IMR-90 (cell line): Measurements from ENCODE around the gene IFNLR1. TPM values are rescaled to one million over a fixed set of nuclear protein-coding genes. Genes with fewer than 3 reads are reported as not detected.

Source experiments
- ATAC-seq: fragments of 200-7000 bp; cut with Tn5 transposase; 2 replicates; pipeline ENCODE4 v1.9.1; 2020; ENCODE audit warnings: low read depth, mild to moderate bottlenecking, moderate library complexity
- BruUV-seq: library from RNA; stranded (reverse); fragments of 400-500 nt; replicated peaks from 2 replicates; lab custom pipeline; 2021; lab: Mats Ljungman, UMichigan
- CTCF ChIA-PET: fragments of 300-600 bp; formaldehyde crosslinking; extraction: SDS; loops from one replicate; lab custom pipeline; 2021; ENCODE audit warnings: antibody characterized with exemption; lab: Yijun Ruan, JAX
- POLR2A ChIA-PET: fragments of 300-600 bp; sonication (Branson Sonifier 250); formaldehyde crosslinking; loops from one replicate; lab custom pipeline; 2022; ENCODE audit warnings: antibody characterized with exemption; ENCODE audit not compliant: unreplicated experiment; lab: Charles Lee
- DNase-seq: peaks from one replicate; pipeline ENCODE4 v3.0.0; 2013
- H2AFZ ChIP-seq: replicated peaks from 2 replicates; pipeline ENCODE3; 2013; ENCODE audit warnings: low read length, mild to moderate bottlenecking; ENCODE audit not compliant: poor library complexity
- H2AK5ac ChIP-seq: 2 replicates; pipeline ENCODE4 v1.6.1; 2013; ENCODE audit warnings: low read depth, low read length, inconsistent platforms
- H2AK9ac ChIP-seq: replicated peaks from 2 replicates; pipeline ENCODE3; 2013; ENCODE audit warnings: mild to moderate bottlenecking, low read depth, low read length, moderate library complexity; ENCODE audit not compliant: poor library complexity
- H2BK120ac ChIP-seq: 2 replicates; pipeline ENCODE4 v1.6.1; 2013; ENCODE audit warnings: low read depth, low read length, inconsistent platforms
- H2BK15ac ChIP-seq: 3 replicates; pipeline ENCODE4 v1.6.1; 2013; ENCODE audit warnings: low read depth, low read length, inconsistent platforms
- H2BK20ac ChIP-seq: 2 replicates; pipeline ENCODE4 v1.6.1; 2013; ENCODE audit warnings: low read depth, mild to moderate bottlenecking, inconsistent platforms, low read length, moderate library complexity
- H2BK5ac ChIP-seq: 2 replicates; pipeline ENCODE4 v1.6.1; 2013; ENCODE audit warnings: mild to moderate bottlenecking, low read depth, low read length, inconsistent platforms; ENCODE audit not compliant: poor library complexity, severe bottlenecking
- H3K14ac ChIP-seq: replicated peaks from 2 replicates; pipeline ENCODE4 v1.6.1; 2013; ENCODE audit warnings: low read depth, low read length, inconsistent platforms
- H3K18ac ChIP-seq: 2 replicates; pipeline ENCODE4 v1.6.1; 2013; ENCODE audit warnings: low read depth, low read length, control low read depth
- H3K23ac ChIP-seq: 2 replicates; pipeline ENCODE4 v1.6.1; 2013; ENCODE audit warnings: low read depth, low read length, inconsistent platforms
- H3K27ac ChIP-seq: 2 replicates; pipeline ENCODE4 v1.5.1; 2013; ENCODE audit warnings: mild to moderate bottlenecking, control low read depth, low read length; ENCODE audit not compliant: insufficient read depth
- H3K27me3 ChIP-seq: 2 replicates; pipeline ENCODE4 v1.6.1; 2013; ENCODE audit warnings: low read length; ENCODE audit not compliant: control insufficient read depth, insufficient read depth
- H3K36me3 ChIP-seq: 2 replicates; pipeline ENCODE4 v1.6.1; 2013; ENCODE audit warnings: low read length, mixed read lengths; ENCODE audit not compliant: control insufficient read depth, insufficient read depth
- H3K4ac ChIP-seq: 2 replicates; pipeline ENCODE4 v1.6.1; 2013; ENCODE audit warnings: low read depth, low read length, inconsistent platforms
- H3K4me1 ChIP-seq: 2 replicates; pipeline ENCODE4 v1.6.1; 2013; ENCODE audit warnings: low read length, mixed read lengths; ENCODE audit not compliant: control insufficient read depth, insufficient read depth
- H3K4me2 ChIP-seq: 2 replicates; pipeline ENCODE4 v1.6.1; 2013; ENCODE audit warnings: low read depth, mild to moderate bottlenecking, control low read depth, low read length, moderate library complexity
- H3K4me3 ChIP-seq: 2 replicates; pipeline ENCODE4 v1.5.1; 2013; ENCODE audit warnings: low read depth, mild to moderate bottlenecking, control low read depth, low read length, moderate library complexity; ENCODE audit not compliant: insufficient read depth
- H3K56ac ChIP-seq: 2 replicates; pipeline ENCODE4 v1.6.1; 2013; ENCODE audit warnings: low read length, inconsistent platforms; ENCODE audit not compliant: insufficient read depth; ENCODE audit errors: extremely low read depth
- H3K79me1 ChIP-seq, 2 experiments: 2 replicates each; pipeline ENCODE4 v1.6.1; 2013; ENCODE audit warnings: low read length in 2 of 2, inconsistent platforms in 1 of 2, low read depth in 1 of 2
- H3K9ac ChIP-seq: 2 replicates; pipeline ENCODE4 v1.6.1; 2013; ENCODE audit warnings: low read depth, low read length, control low read depth
- H3K9me1 ChIP-seq: 2 replicates; pipeline ENCODE4 v1.6.1; 2013; ENCODE audit warnings: low read length, inconsistent platforms; ENCODE audit not compliant: insufficient read depth
- H3K9me3 ChIP-seq: 2 replicates; pipeline ENCODE4 v1.6.1; 2013; ENCODE audit warnings: low read length; ENCODE audit not compliant: control insufficient read depth, insufficient read depth
- H4K20me1 ChIP-seq: 2 replicates; pipeline ENCODE4 v1.6.1; 2013; ENCODE audit warnings: low read length, inconsistent platforms; ENCODE audit not compliant: insufficient read depth
- H4K5ac ChIP-seq: 2 replicates; pipeline ENCODE4 v1.6.1; 2013; ENCODE audit warnings: mild to moderate bottlenecking, low read depth, low read length, control low read depth
- H4K8ac ChIP-seq, 2 experiments: 2 replicates each; pipeline ENCODE4 v1.6.1; 2013; ENCODE audit warnings: low read depth in 2 of 2, low read length in 2 of 2, control low read depth in 1 of 2, inconsistent platforms in 1 of 2
- H4K91ac ChIP-seq: 2 replicates; pipeline ENCODE4 v1.6.1; 2013; ENCODE audit warnings: low read depth, low read length, inconsistent platforms; ENCODE audit not compliant: insufficient read depth
- BHLHE40 ChIP-seq: fragments of 150-350 bp; IDR thresholded peaks from 2 replicates; pipeline ENCODE4 v1.6.1; 2016; ENCODE audit warnings: mild to moderate bottlenecking, low read depth, low read length
- FOS ChIP-seq: fragments of 150-350 bp; IDR thresholded peaks from 2 replicates; pipeline ENCODE4 v1.6.1; 2016; ENCODE audit warnings: low read depth, low read length
- MAFK ChIP-seq: IDR thresholded peaks from 2 replicates; pipeline ENCODE4 v1.6.1; 2012; ENCODE audit warnings: low read depth, low read length, improper control_type of control experiment
- MXI1 ChIP-seq: IDR thresholded peaks from 2 replicates; pipeline ENCODE4 v1.6.1; 2012; ENCODE audit warnings: low read depth, mild to moderate bottlenecking, low read length, moderate library complexity, borderline replicate concordance
- NFE2L2 ChIP-seq: fragments of 150-350 bp; IDR thresholded peaks from 2 replicates; pipeline ENCODE4 v1.6.1; 2016; ENCODE audit warnings: low read depth, mild to moderate bottlenecking, low read length
- POLR2A ChIP-seq: IDR thresholded peaks from 2 replicates; pipeline ENCODE4 v1.6.1; 2012; ENCODE audit warnings: mild to moderate bottlenecking, low read depth, low read length
- RAD21 ChIP-seq: IDR thresholded peaks from 2 replicates; pipeline ENCODE4 v1.6.1; 2012; ENCODE audit warnings: low read length, improper control_type of control experiment
- RCOR1 ChIP-seq: IDR thresholded peaks from 2 replicates; pipeline ENCODE4 v1.6.1; 2012; ENCODE audit warnings: mild to moderate bottlenecking, low read length, improper control_type of control experiment; ENCODE audit not compliant: insufficient replicate concordance
- RFX5 ChIP-seq: IDR thresholded peaks from 2 replicates; pipeline ENCODE4 v1.8.0; 2012; ENCODE audit warnings: low read depth, mild to moderate bottlenecking, low read length, moderate library complexity
- whole genome bisulfite sequencing, 2 experiments: methylation state at CpG; one replicate each; pipeline versions ENCODE4 v1.1.5 to v1.1.7; 2013; ENCODE audit warnings: missing lambda C conversion rate in 2 of 2; ENCODE audit not compliant: insufficient read length in 1 of 2; ENCODE audit errors: extremely low coverage in 2 of 2; 5-methylcytosine and 5-hydroxymethylcytosine counted together
- dilution Hi-C: fragments of 300-500 bp; cut with HindIII; formaldehyde crosslinking; loops from one replicate; pipeline ENCODE4 v1.14.3; 2018; ENCODE audit warnings: low sequenced_read_pairs; ENCODE audit not compliant: unreplicated experiment
- in situ Hi-C: fragments of 300-500 bp; cut with MboI; formaldehyde crosslinking; loops from 3 replicates; pipeline ENCODE4 v1.14.3; 2019; ENCODE audit warnings: low sequenced_read_pairs, inconsistent platforms, mixed read lengths
- intact Hi-C: fragments of 100-400 bp; cut with micrococcal nuclease; formaldehyde crosslinking; loops from 2 replicates; pipeline ENCODE4 v1.10.0; 2022
- polyA plus RNA-seq, 3 experiments: library from polyadenylated mRNA; depleted of rRNA; stranded (reverse); fragments of >200 nt; gene quantifications; 2 replicates each; pipeline ENCODE4 v1.2.3, GENCODE V29; 2012; ENCODE audit warnings: low replicate concordance in 1 of 3
- total RNA-seq: library from RNA; depleted of rRNA; stranded (reverse); fragments of >200 nt; gene quantifications from 2 replicates; pipeline ENCODE4 v1.2.3, GENCODE V29; 2012
- TF ChIP-seq, protein P1 (sequence below): fragments of 150-350 bp; IDR thresholded peaks from 2 replicates; pipeline ENCODE4 v1.6.1; 2017; ENCODE audit warnings: mild to moderate bottlenecking, antibody characterized with exemption, low read length, low read depth
- TF ChIP-seq, protein P2 (sequence below): fragments of 150-350 bp; IDR thresholded peaks from 2 replicates; pipeline ENCODE4 v1.6.1; 2016; ENCODE audit warnings: low read depth, mild to moderate bottlenecking, low read length, moderate library complexity, borderline replicate concordance

IFNLR1 gene
- total and polyA plus RNA-seq, 2 of the 4 experiments (the other 2 are of a cell fraction), result not detected

DNA sequence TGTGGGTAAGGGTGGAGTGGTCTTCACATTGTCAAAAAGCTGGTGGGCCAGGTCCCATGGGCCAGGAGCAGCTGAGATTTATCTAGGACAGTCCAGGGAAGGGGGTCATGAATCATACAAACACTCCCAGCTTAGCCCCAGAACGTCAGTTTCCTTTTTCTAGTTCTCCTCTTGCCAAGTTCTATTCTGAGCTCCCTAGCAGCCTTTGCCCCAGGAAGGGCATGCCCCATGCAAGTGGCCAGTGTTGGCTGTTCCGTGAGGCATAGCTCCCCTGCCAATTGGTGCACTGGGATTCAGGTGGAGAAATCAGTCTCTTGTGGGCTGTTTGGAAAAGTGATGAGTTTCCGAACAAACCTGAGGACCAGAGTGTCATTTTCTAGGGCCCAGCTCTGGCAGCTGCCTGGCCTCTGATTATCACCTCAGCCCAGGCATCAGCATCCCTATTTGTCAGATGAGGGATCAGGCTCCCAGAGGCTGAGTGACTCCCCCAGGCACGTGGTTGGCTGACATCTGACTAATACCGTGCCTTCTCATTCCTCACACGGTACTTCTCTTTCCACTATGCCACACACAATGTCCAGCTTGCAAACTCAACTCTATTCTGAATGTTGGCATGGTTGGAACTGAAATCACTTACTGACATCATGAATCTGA lies 60.9 kb downstream of the IFNLR1 start:
- ChIA-PET CTCF (no interaction called here), POLR2A (no interaction called here)
- peaks cover 4% of the 10 kb centered on the region for H3K9me3 ChIP-seq

More for the DNA sequence above, 60.9 kb downstream of the IFNLR1 start:
- no peak overlapping the region for H2AK5ac ChIP-seq
- H4K91ac ChIP-seq, result no peak overlapping the region
- H4K5ac ChIP-seq, result no peak overlapping the region
- no peak overlapping the region for H2AK9ac ChIP-seq
- no peaks in the 10 kb centered on the region for H4K20me1 ChIP-seq
- peaks cover 26% of the 10 kb centered on the region for H3K27me3 ChIP-seq
- no peak overlapping the region for H4K8ac ChIP-seq
- no peaks in the 10 kb centered on the region for H3K79me1 ChIP-seq
- H3K14ac ChIP-seq, result no peak overlapping the region
- H3K9ac ChIP-seq, result no peak overlapping the region
- intact Hi-C loops, result no loop called here
- no peaks in the 10 kb centered on the region for H3K4me1 ChIP-seq
- peak; percentile 29 for DNase-seq
- no peaks in the 10 kb centered on the region for H3K9me1 ChIP-seq
- no peak overlapping the region for H3K4me3 ChIP-seq
- H2BK5ac ChIP-seq, result no peak overlapping the region
- H3K4me2 ChIP-seq, result no peak overlapping the region
- no peak overlapping the region for H3K23ac ChIP-seq
- no peak overlapping the region for H3K18ac ChIP-seq
- dilution Hi-C loops, result no loop called here
- no peak overlapping the region for H2AFZ ChIP-seq
- H3K56ac ChIP-seq, result no peak overlapping the region
- no peak overlapping the region for H2BK15ac ChIP-seq
- H3K36me3 ChIP-seq, result no peaks in the 10 kb centered on the region
- no peak overlapping the region for H2BK120ac ChIP-seq
- no peak for TF ChIP-seq FOS
- no peak for TF ChIP-seq MXI1
- no peak for TF ChIP-seq NFE2L2
- TF ChIP-seq, protein P1, sequence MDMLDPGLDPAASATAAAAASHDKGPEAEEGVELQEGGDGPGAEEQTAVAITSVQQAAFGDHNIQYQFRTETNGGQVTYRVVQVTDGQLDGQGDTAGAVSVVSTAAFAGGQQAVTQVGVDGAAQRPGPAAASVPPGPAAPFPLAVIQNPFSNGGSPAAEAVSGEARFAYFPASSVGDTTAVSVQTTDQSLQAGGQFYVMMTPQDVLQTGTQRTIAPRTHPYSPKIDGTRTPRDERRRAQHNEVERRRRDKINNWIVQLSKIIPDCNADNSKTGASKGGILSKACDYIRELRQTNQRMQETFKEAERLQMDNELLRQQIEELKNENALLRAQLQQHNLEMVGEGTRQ, result peak; percentile 80
- TF ChIP-seq MAFK, result no peak
- no peak for TF ChIP-seq POLR2A
- TF ChIP-seq, protein P2, sequence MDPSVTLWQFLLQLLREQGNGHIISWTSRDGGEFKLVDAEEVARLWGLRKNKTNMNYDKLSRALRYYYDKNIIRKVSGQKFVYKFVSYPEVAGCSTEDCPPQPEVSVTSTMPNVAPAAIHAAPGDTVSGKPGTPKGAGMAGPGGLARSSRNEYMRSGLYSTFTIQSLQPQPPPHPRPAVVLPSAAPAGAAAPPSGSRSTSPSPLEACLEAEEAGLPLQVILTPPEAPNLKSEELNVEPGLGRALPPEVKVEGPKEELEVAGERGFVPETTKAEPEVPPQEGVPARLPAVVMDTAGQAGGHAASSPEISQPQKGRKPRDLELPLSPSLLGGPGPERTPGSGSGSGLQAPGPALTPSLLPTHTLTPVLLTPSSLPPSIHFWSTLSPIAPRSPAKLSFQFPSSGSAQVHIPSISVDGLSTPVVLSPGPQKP, result no peak
- no peak for TF ChIP-seq RAD21
- TF ChIP-seq RCOR1, result no peak
- TF ChIP-seq RFX5, result no peak
- TF ChIP-seq BHLHE40, result 0 out of 2 replicates have a peak, but pooled peaks have one; percentile 49
- no peak overlapping the region for H3K27ac ChIP-seq
- no peak overlapping the region for H2BK20ac ChIP-seq
- WGBS, 2 experiments, result 0% methylated on average over 2 of the region's 6 CpGs; no CpG with 5 or more reads in 1 of the 2 experiments
- in situ Hi-C loops, result no loop called here
- no peak overlapping the region for H3K4ac ChIP-seq
- ATAC-seq, result peak; percentile 48
- no TSS peak for BruUV-seq
